Prostate gland (tissue), 2 donors: ENCODE results near the gene C7orf25.

Source experiments
- POLR2A ChIP-seq: fragments of 450-650 bp; IDR thresholded peaks from one replicate; pipeline ENCODE4 v1.6.1; 2016; ENCODE audit warnings: antibody characterized with exemption, mild to moderate bottlenecking
- POLR2AphosphoS5 ChIP-seq: sonication (generic); formaldehyde crosslinking; IDR thresholded peaks from one replicate; pipeline ENCODE4 v1.6.1; 2017; ENCODE audit warnings: antibody characterized with exemption
- TF ChIP-seq, protein P1 (sequence below), 4 experiments: fragments of 200-600 bp in 2 of 4; fragments of 450-650 bp in 2 of 4; sonication (generic) in 2 of 4; IDR thresholded peaks; 1 replicate in 3 of 4; 2 replicates in 1 of 4; pipeline ENCODE4 v1.5.1; 2016 to 2019; ENCODE audit warnings: antibody characterized with exemption in 4 of 4, mild to moderate bottlenecking in 2 of 4, moderate library complexity in 2 of 4

DNA sequence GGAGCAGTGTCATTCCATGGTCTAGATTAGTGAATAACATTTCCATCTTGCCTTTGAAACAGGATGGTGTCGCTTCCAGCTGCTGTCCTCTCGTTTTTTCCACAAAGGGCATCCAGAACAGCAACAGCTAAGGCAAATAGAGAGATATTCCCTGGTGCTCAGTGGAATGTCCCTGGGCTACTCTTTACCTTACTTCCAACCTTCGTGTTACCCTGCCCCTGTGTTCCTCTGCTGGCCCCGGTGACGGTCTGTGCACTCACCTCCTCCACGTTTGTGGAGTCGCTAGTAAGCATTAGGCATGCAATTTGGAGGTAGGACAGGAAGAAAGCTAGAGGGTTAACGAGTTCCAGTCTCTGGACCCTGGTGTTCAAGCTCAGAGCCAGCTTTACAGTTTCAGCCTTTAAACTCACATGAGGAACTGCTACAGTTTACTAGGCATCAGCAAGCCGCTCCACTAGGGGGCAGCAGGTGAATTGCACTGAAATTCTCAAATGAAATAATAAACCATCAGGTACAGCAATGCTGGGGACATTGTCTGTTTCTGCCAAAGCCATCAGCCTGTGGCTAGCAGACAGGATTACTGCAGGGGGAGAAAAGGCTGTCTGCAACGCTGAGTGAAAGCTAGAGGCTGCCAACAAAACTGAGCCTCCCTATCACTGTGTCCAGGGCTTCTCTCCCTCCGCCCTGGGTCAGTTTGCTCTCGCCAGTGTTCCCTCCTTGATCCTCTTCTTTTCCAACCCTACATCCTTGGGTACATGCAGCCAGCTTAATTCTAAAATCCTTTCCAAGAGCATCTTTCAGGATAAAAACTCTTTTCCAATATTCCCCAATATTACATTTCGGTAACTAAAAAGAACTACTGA is 29.3 kb upstream of the C7orf25 start:
- TF ChIP-seq POLR2A = no peak
- TF ChIP-seq, protein P1, sequence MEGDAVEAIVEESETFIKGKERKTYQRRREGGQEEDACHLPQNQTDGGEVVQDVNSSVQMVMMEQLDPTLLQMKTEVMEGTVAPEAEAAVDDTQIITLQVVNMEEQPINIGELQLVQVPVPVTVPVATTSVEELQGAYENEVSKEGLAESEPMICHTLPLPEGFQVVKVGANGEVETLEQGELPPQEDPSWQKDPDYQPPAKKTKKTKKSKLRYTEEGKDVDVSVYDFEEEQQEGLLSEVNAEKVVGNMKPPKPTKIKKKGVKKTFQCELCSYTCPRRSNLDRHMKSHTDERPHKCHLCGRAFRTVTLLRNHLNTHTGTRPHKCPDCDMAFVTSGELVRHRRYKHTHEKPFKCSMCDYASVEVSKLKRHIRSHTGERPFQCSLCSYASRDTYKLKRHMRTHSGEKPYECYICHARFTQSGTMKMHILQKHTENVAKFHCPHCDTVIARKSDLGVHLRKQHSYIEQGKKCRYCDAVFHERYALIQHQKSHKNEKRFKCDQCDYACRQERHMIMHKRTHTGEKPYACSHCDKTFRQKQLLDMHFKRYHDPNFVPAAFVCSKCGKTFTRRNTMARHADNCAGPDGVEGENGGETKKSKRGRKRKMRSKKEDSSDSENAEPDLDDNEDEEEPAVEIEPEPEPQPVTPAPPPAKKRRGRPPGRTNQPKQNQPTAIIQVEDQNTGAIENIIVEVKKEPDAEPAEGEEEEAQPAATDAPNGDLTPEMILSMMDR (IDR thresholded peaks at IDR 0.05) = peak; percentile 43 to 83 (median 78)
- peak; percentile 70 for TF ChIP-seq POLR2AphosphoS5
